Fibroblast of peridontal ligament (primary cell): ENCODE data around the gene AGAP1.
A peak's percentile ranks its signal among the peaks of the same experiment; 100 is the strongest.
"Not testable (repeated sequence)": the region's sequence is repeated elsewhere in the genome, so short reads cannot be mapped to it uniquely, and the experiment has no call there.

Experiments used
- DNase-seq: peaks from one replicate; pipeline ENCODE4 v3.0.0-alpha.2; 2010; ENCODE audit errors: extremely low read depth

AGAP1 gene

GRCh38 chr2:235937936-235938335, 444.1 kb downstream of the AGAP1 start:
- DNase-seq: no peak

- DNase-seq: no peak
Measured at GRCh38 chr2:235938611-235939010, 444.8 kb downstream of the AGAP1 start.

GRCh38 chr2:235939471-235939870, 445.6 kb downstream of the AGAP1 start:
- DNase-seq: no peak

- DNase-seq: peak; percentile 69
Measured at GRCh38 chr2:235940330-235940729, 446.5 kb downstream of the AGAP1 start.

- no peak for DNase-seq
Measured at GRCh38 chr2:235944591-235944990, 450.7 kb downstream of the AGAP1 start.

- DNase-seq: no peak
Measured at GRCh38 chr2:235945608-235946140, 451.8 kb downstream of the AGAP1 start.

GRCh38 chr2:235946590-235946989, 452.7 kb downstream of the AGAP1 start:
- no peak for DNase-seq

- DNase-seq: not testable (repeated sequence)
Measured at GRCh38 chr2:235947055-235947454, 453.2 kb downstream of the AGAP1 start.

- no peak for DNase-seq
Measured at GRCh38 chr2:235949567-235950472, 456.0 kb downstream of the AGAP1 start.

- no peak for DNase-seq
Measured at GRCh38 chr2:235950473-235950809, 456.6 kb downstream of the AGAP1 start.

- no peak for DNase-seq
Measured at GRCh38 chr2:235951493-235951892, 457.6 kb downstream of the AGAP1 start.

- no peak for DNase-seq
Measured at GRCh38 chr2:235951982-235952381, 458.1 kb downstream of the AGAP1 start.

- no peak for DNase-seq
Measured at GRCh38 chr2:235952714-235953113, 458.9 kb downstream of the AGAP1 start.

- no peak for DNase-seq
Measured at GRCh38 chr2:235954281-235954680, 460.4 kb downstream of the AGAP1 start.

- DNase-seq: no peak
Measured at GRCh38 chr2:235954888-235955480, 461.1 kb downstream of the AGAP1 start.

GRCh38 chr2:235955664-235956063, 461.8 kb downstream of the AGAP1 start:
- no peak for DNase-seq

GRCh38 chr2:235956281-235956970, 462.6 kb downstream of the AGAP1 start:
- no peak for DNase-seq

- no peak for DNase-seq
Measured at GRCh38 chr2:235957251-235957650, 463.4 kb downstream of the AGAP1 start.

- DNase-seq: peak; percentile 73
Measured at GRCh38 chr2:235958221-235958930, 464.5 kb downstream of the AGAP1 start.

GRCh38 chr2:235958931-235959410, 465.1 kb downstream of the AGAP1 start:
- DNase-seq: no peak

- DNase-seq: no peak
Measured at GRCh38 chr2:235960011-235960715, 466.3 kb downstream of the AGAP1 start.
